A172 (cell line): ENCODE measurements around the gene PTPRD. TPM values are rescaled to one million over a fixed set of nuclear protein-coding genes. Genes with fewer than 3 reads are reported as not detected.
"Not testable (repeated sequence)": the region's sequence is repeated elsewhere in the genome, so short reads cannot be mapped to it uniquely, and the experiment has no call there.

Source experiments
- DNase-seq: peaks from one replicate; pipeline ENCODE4 v3.0.0-alpha.2; 2015; ENCODE audit warnings: low spot score
- total RNA-seq: library from RNA; depleted of rRNA; stranded (reverse); fragments of >200 nt; shearing (Covaris generic); gene quantifications from 2 replicates; pipeline ENCODE4 v1.2.3, GENCODE V29; 2014

PTPRD gene
- total RNA-seq, 1 experiment from 2014 or later: 0.71 TPM

GRCh38 chr9:10479172-10479571, 133.6 kb downstream of the PTPRD start:
- peak; percentile 13 for DNase-seq

- DNase-seq: not testable (repeated sequence)
Measured at GRCh38 chr9:10449201-10449617, 163.6 kb downstream of the PTPRD start.

GRCh38 chr9:10447036-10447435, 165.8 kb downstream of the PTPRD start:
- DNase-seq: no peak

- no peak for DNase-seq
Measured at GRCh38 chr9:10443868-10444204, 169.0 kb downstream of the PTPRD start.

GRCh38 chr9:10443181-10443867, 169.5 kb downstream of the PTPRD start:
- peak; percentile 6 for DNase-seq

- DNase-seq: no peak
Measured at GRCh38 chr9:10438955-10439354, 173.8 kb downstream of the PTPRD start.

GRCh38 chr9:10436756-10437155, 176.0 kb downstream of the PTPRD start:
- no peak for DNase-seq

- DNase-seq: no peak
Measured at GRCh38 chr9:10434412-10434811, 178.4 kb downstream of the PTPRD start.

- no peak for DNase-seq
Measured at GRCh38 chr9:10411272-10411671, 201.5 kb downstream of the PTPRD start.

GRCh38 chr9:10403283-10403682, 209.5 kb downstream of the PTPRD start:
- no peak for DNase-seq

- DNase-seq: no peak
Measured at GRCh38 chr9:10396615-10397014, 216.2 kb downstream of the PTPRD start.

- no peak for DNase-seq
Measured at GRCh38 chr9:10387282-10387681, 225.5 kb downstream of the PTPRD start.

- DNase-seq: no peak
Measured at GRCh38 chr9:10371824-10372223, 241.0 kb downstream of the PTPRD start.

GRCh38 chr9:10366171-10366779, 246.5 kb downstream of the PTPRD start:
- peak; percentile 49 for DNase-seq

- DNase-seq: no peak
Measured at GRCh38 chr9:10354591-10354990, 258.2 kb downstream of the PTPRD start.

- DNase-seq: not testable (repeated sequence)
Measured at GRCh38 chr9:10345621-10346020, 267.2 kb downstream of the PTPRD start.

- DNase-seq: no peak
Measured at GRCh38 chr9:10341057-10341456, 271.7 kb downstream of the PTPRD start.

GRCh38 chr9:10339152-10339551, 273.6 kb downstream of the PTPRD start:
- DNase-seq: no peak

- DNase-seq: no peak
Measured at GRCh38 chr9:10331157-10331556, 281.6 kb downstream of the PTPRD start.

GRCh38 chr9:10282084-10282483, 330.7 kb downstream of the PTPRD start:
- no peak for DNase-seq

GRCh38 chr9:10274988-10275387, 337.8 kb downstream of the PTPRD start:
- DNase-seq: no peak

- peak; percentile 14 for DNase-seq
Measured at GRCh38 chr9:10274175-10274574, 338.6 kb downstream of the PTPRD start.

- no peak for DNase-seq
Measured at GRCh38 chr9:10272830-10273229, 340.0 kb downstream of the PTPRD start.
